Ovary (tissue), 3 donors: ENCODE data around the gene HIF3A.

ENCODE experiments used
- CTCF ChIP-seq, 3 donors: fragments of 450-650 bp in 2 of 3; fragments of 200-600 bp in 1 of 3; IDR thresholded peaks; one replicate each; pipeline versions ENCODE4 v1.5.1 to v1.8.0; 2016 to 2022; ENCODE audit warnings: antibody characterized with exemption in 3 of 3, mild to moderate bottlenecking in 1 of 3
- EP300 ChIP-seq: sonication (generic); formaldehyde crosslinking; IDR thresholded peaks from one replicate; pipeline ENCODE4 v1.6.1; 2017; ENCODE audit warnings: antibody characterized with exemption
- POLR2A ChIP-seq: fragments of 450-650 bp; IDR thresholded peaks from one replicate; pipeline ENCODE4 v1.6.1; 2017; ENCODE audit warnings: antibody characterized with exemption, mild to moderate bottlenecking, moderate library complexity
- donor health status: DM: no; HTN: no; CAD: no.

- TF ChIP-seq CTCF (IDR thresholded peaks at IDR 0.05) (no peak), POLR2A (no peak), EP300 (no peak)
Observed at GRCh38 chr19:46374536-46375475, 78.0 kb downstream of the HIF3A start.
